HCT116 (cell line): ENCODE data around the gene ETV7. TPM values are rescaled to one million over a fixed set of nuclear protein-coding genes. Genes with fewer than 3 reads are reported as not detected.

ENCODE experiments used
- ATAC-seq: fragments of 200-7000 bp; cut with Tn5 transposase; 2 replicates; pipeline ENCODE4 v1.9.1; 2020; ENCODE audit warnings: mild to moderate bottlenecking, moderate library complexity
- BruUV-seq: library from RNA; stranded (reverse); fragments of 400-500 nt; replicated peaks from 2 replicates; lab custom pipeline; 2021; lab: Mats Ljungman, UMichigan
- CTCF ChIA-PET: fragments of 300-600 bp; sonication (Branson Sonifier 250); formaldehyde crosslinking; loops from one replicate; lab custom pipeline; 2021; ENCODE audit warnings: antibody characterized with exemption; lab: Charles Lee
- POLR2A ChIA-PET: fragments of 300-600, 350-600 bp; sonication (Branson Sonifier 250); formaldehyde crosslinking; loops from one replicate; lab custom pipeline; 2021; ENCODE audit warnings: antibody characterized with exemption; lab: Charles Lee
- RAD21 ChIA-PET, 2 experiments: fragments of 300-600 bp; sonication (Branson Sonifier 250); formaldehyde crosslinking; loops; one replicate each; lab custom pipeline; 2023; ENCODE audit warnings: low total read pairs in 2 of 2; ENCODE audit not compliant: uncharacterized antibody in 2 of 2, unreplicated experiment in 2 of 2, low non-redundant PET in 1 of 2; lab: Charles Lee
- DNase-seq: peaks from one replicate; pipeline ENCODE4 v3.0.0-alpha.2; 2010; ENCODE audit warnings: low read depth, low spot score
- H2AFZ ChIP-seq: fragments of 200-600 bp; shearing (Covaris generic), sonication (generic); 2 replicates; pipeline ENCODE4 v1.6.1; 2017; ENCODE audit warnings: low read depth, mixed run types, mixed read lengths, antibody characterized with exemption, low read length; ENCODE audit not compliant: poor library complexity, severe bottlenecking
- H3K27ac ChIP-seq: 2 replicates; pipeline ENCODE4 v1.5.1; 2012; ENCODE audit warnings: low read depth, low read length
- H3K27me3 ChIP-seq: fragments of 200-600 bp; sonication (generic); 2 replicates; pipeline ENCODE4 v1.6.1; 2016; ENCODE audit warnings: mixed run types, low read length, mixed read lengths; ENCODE audit not compliant: insufficient read depth
- H3K36me3 ChIP-seq, 2 experiments: fragments of 200-500 bp in 1 of 2; fragments of 200-600 bp in 1 of 2; sonication (Bioruptor generic) in 1 of 2; sonication (generic) in 1 of 2; 2 replicates each; pipeline versions ENCODE4 v1.5.1 to v1.6.1; 2014 to 2016; ENCODE audit warnings: low read length in 2 of 2, inconsistent platforms in 1 of 2, mixed read lengths in 1 of 2, mixed run types in 1 of 2; ENCODE audit not compliant: insufficient read depth in 2 of 2, control insufficient read depth in 1 of 2
- H3K4me1 ChIP-seq, 2 experiments: fragments of 200-600 bp in 1 of 2; sonication (generic) in 1 of 2; 2 replicates each; pipeline versions ENCODE4 v1.5.1 to v1.6.1; 2012 to 2017; ENCODE audit warnings: low read length in 2 of 2, inconsistent platforms in 1 of 2, mild to moderate bottlenecking in 1 of 2, mixed read lengths in 1 of 2, mixed run types in 1 of 2, moderate library complexity in 1 of 2; ENCODE audit not compliant: insufficient read depth in 2 of 2, control insufficient read depth in 1 of 2
- H3K4me2 ChIP-seq: fragments of 200-600 bp; sonication (generic); 2 replicates; pipeline ENCODE4 v1.6.1; 2017; ENCODE audit warnings: mixed run types, low read length, mixed read lengths
- H3K4me3 ChIP-seq, 2 experiments: fragments of 200-600 bp in 1 of 2; sonication (generic) in 1 of 2; replicated peaks in 1 of 2; 2 replicates each; pipeline ENCODE4 v1.5.1; 2011 to 2016; ENCODE audit warnings: low read length in 2 of 2, control low read depth in 1 of 2, low read depth in 1 of 2, mild to moderate bottlenecking in 1 of 2, mixed read lengths in 1 of 2, mixed run types in 1 of 2
- H3K79me2 ChIP-seq: fragments of 200-600 bp; sonication (generic); 2 replicates; pipeline ENCODE4 v1.6.1; 2017; ENCODE audit warnings: mild to moderate bottlenecking, mixed run types, low read length, moderate library complexity, mixed read lengths; ENCODE audit not compliant: insufficient read depth
- H3K9ac ChIP-seq: fragments of 200-600 bp; sonication (generic); 2 replicates; pipeline ENCODE4 v1.6.1; 2016; ENCODE audit warnings: low read length, mixed read lengths
- H3K9me2 ChIP-seq: fragments of 200-600 bp; sonication (generic), shearing (Covaris generic); 2 replicates; pipeline ENCODE4 v1.6.1; 2017; ENCODE audit warnings: mixed run types, mild to moderate bottlenecking, moderate library complexity; ENCODE audit not compliant: insufficient read depth
- H3K9me3 ChIP-seq, 2 experiments: fragments of 200-500 bp in 1 of 2; fragments of 200-600 bp in 1 of 2; sonication (Bioruptor generic) in 1 of 2; sonication (generic) in 1 of 2; 2 replicates each; pipeline ENCODE4 v1.6.1; 2014 to 2017; ENCODE audit warnings: low read length in 2 of 2, mixed read lengths in 2 of 2, inconsistent platforms in 1 of 2, low read depth in 1 of 2, mild to moderate bottlenecking in 1 of 2, mixed run types in 1 of 2, moderate library complexity in 1 of 2; ENCODE audit not compliant: control insufficient read depth in 1 of 2, insufficient read depth in 1 of 2
- H4K20me1 ChIP-seq: fragments of 200-600 bp; sonication (generic), shearing (Covaris generic); 2 replicates; pipeline ENCODE4 v1.6.1; 2017; ENCODE audit warnings: mixed run types, mild to moderate bottlenecking, moderate library complexity; ENCODE audit not compliant: insufficient read depth
- CTCF ChIP-seq, 3 experiments: fragments of 200-600 bp in 1 of 3; sonication (generic) in 1 of 3; IDR thresholded peaks in 2 of 3; conservative IDR thresholded peaks in 1 of 3; 2 replicates each; pipeline ENCODE4 v1.5.1; 2012 to 2017; ENCODE audit warnings: low read depth in 2 of 3, low read length in 2 of 3, antibody characterized with exemption in 1 of 3, borderline replicate concordance in 1 of 3, control low read depth in 1 of 3, mild to moderate bottlenecking in 1 of 3, mixed read lengths in 1 of 3, mixed run types in 1 of 3, moderate library complexity in 1 of 3; ENCODE audit not compliant: insufficient read depth in 1 of 3
- MAX ChIP-seq: IDR thresholded peaks from 2 replicates; pipeline ENCODE4 v1.6.1; 2012
- POLR2AphosphoS5 ChIP-seq: IDR thresholded peaks from 2 replicates; pipeline ENCODE4 v1.6.1; 2011; ENCODE audit warnings: mild to moderate bottlenecking, low read depth, low read length, moderate library complexity
- REST ChIP-seq: IDR thresholded peaks from 2 replicates; pipeline ENCODE4 v1.6.1; 2012; ENCODE audit warnings: low read depth
- TCF7L2 ChIP-seq: IDR thresholded peaks from 2 replicates; pipeline ENCODE4 v1.7.0; 2011; ENCODE audit warnings: borderline replicate concordance, inconsistent platforms; ENCODE audit not compliant: insufficient read depth, insufficient read length; ENCODE audit errors: extremely low read depth
- ZBTB33 ChIP-seq: IDR thresholded peaks from 2 replicates; pipeline ENCODE4 v1.6.1; 2011; ENCODE audit warnings: mild to moderate bottlenecking, low read length, moderate library complexity; ENCODE audit not compliant: insufficient replicate concordance; ENCODE audit errors: extremely low read depth
- ZFX ChIP-seq: fragments of 450-650 bp; IDR thresholded peaks from 2 replicates; pipeline ENCODE4 v1.6.1; 2017
- ZNF274 ChIP-seq: fragments of 200-500 bp; sonication (Bioruptor generic); IDR thresholded peaks from 2 replicates; pipeline ENCODE4 v1.6.1; 2014; ENCODE audit warnings: mild to moderate bottlenecking, low read depth, low read length, inconsistent platforms
- intact Hi-C: fragments of 100-400 bp; cut with micrococcal nuclease; formaldehyde crosslinking; loops from 2 replicates; pipeline ENCODE4 v1.10.0; 2022
- total RNA-seq: library from RNA; stranded (reverse); gene quantifications from one replicate; pipeline ENCODE4 v1.2.1, GENCODE V29; 2021; ENCODE audit not compliant: unreplicated experiment

Gene ETV7
- total RNA-seq, 1 experiment from 2014 or later: 1.0 TPM

GRCh38 chr6:36386495-36387439 lies 702 bp downstream of the ETV7 start:
- Histone ChIP-seq H3K9me2 (no peaks in the 10 kb centered on the region), H4K20me1 (no peaks in the 10 kb centered on the region), H3K4me3 (peak overlapping the region; percentile 52 to 65), H2AFZ (peak overlapping the region; percentile 83), H3K9me3 (no peaks in the 10 kb centered on the region), H3K36me3 (no peaks in the 10 kb centered on the region), H3K27ac (no peak overlapping the region), H3K27me3 (no peaks in the 10 kb centered on the region), H3K4me2 (peak overlapping the region; percentile 91), H3K9ac (peak overlapping the region; percentile 50), H3K79me2 (no peaks in the 10 kb centered on the region)
- intact Hi-C loops: no loop called here
- peak; percentile 65 for ATAC-seq
- CTCF ChIA-PET: no interaction called here
- BruUV-seq: no TSS peak
- TF ChIP-seq CTCF (IDR thresholded peaks at IDR 0.05 in 2 of 3, conservative IDR thresholded peaks at IDR 0.05 in 1 of 3; ENCODE audit: borderline replicate concordance in 1 of 3, insufficient read depth in 1 of 3, low read depth in 2 of 3, low read length in 2 of 3) (peak in 1 of 3 experiments; percentile 11; a peak in 1 of 6 replicates), POLR2AphosphoS5 (no peak)
- TF ChIP-seq, all 23 proteins: peak for 1
- ChIA-PET RAD21 (no interaction called here), POLR2A (no interaction called here)
- no peak for DNase-seq
- H3K4me1 ChIP-seq: peaks cover 0 to 20% of the 10 kb centered on the region in 2 experiments; a peak in 2 of 4 replicates

GRCh38 chr6:36384095-36384494 lies 3.4 kb downstream of the ETV7 start:
- H3K9me3 ChIP-seq: no peaks in the 10 kb centered on the region
- ChIA-PET POLR2A (no interaction called here), CTCF (no interaction called here), RAD21 (no interaction called here)
- peaks cover 0 to 20% of the 10 kb centered on the region in 2 experiments; a peak in 2 of 4 replicates for H3K4me1 ChIP-seq
- H3K4me3 ChIP-seq: no peak overlapping the region
- no peaks in the 10 kb centered on the region for H3K36me3 ChIP-seq
- no peak overlapping the region for H3K4me2 ChIP-seq
- DNase-seq (no peak), ATAC-seq (no peak)
- no peaks in the 10 kb centered on the region for H3K79me2 ChIP-seq
- no peak overlapping the region for H2AFZ ChIP-seq
- no peaks in the 10 kb centered on the region for H3K27me3 ChIP-seq
- no peaks in the 10 kb centered on the region for H4K20me1 ChIP-seq
- intact Hi-C loops: no loop called here
- H3K9me2 ChIP-seq: no peaks in the 10 kb centered on the region
- no TSS peak for BruUV-seq
- H3K27ac ChIP-seq: no peak overlapping the region
- H3K9ac ChIP-seq: no peak overlapping the region
- TF ChIP-seq ZBTB33 (no peak), MAX (no peak), ZNF274 (no peak), REST (no peak), TCF7L2 (no peak), ZFX (no peak)
